Esophagus squamous epithelium (tissue), 4 donors: ENCODE measurements around the gene TTC24.
"Not testable (repeated sequence)": the region's sequence is repeated elsewhere in the genome, so short reads cannot be mapped to it uniquely, and the experiment has no call there.

ENCODE experiments used
- POLR2A ChIP-seq, 4 donors: fragments of 450-650 bp; IDR thresholded peaks; one replicate each; pipeline ENCODE4 v1.6.1; 2017; ENCODE audit warnings: antibody characterized with exemption in 4 of 4, mild to moderate bottlenecking in 4 of 4, moderate library complexity in 3 of 4
- TF ChIP-seq, protein P1 (sequence below), 6 experiments: fragments of 450-650 bp in 4 of 6; fragments of 200-600 bp in 2 of 6; sonication (generic) in 2 of 6; IDR thresholded peaks; one replicate each; pipeline ENCODE4 v1.5.1; 2016 to 2019; ENCODE audit warnings: antibody characterized with exemption in 6 of 6, mild to moderate bottlenecking in 4 of 6, moderate library complexity in 4 of 6

DNA sequence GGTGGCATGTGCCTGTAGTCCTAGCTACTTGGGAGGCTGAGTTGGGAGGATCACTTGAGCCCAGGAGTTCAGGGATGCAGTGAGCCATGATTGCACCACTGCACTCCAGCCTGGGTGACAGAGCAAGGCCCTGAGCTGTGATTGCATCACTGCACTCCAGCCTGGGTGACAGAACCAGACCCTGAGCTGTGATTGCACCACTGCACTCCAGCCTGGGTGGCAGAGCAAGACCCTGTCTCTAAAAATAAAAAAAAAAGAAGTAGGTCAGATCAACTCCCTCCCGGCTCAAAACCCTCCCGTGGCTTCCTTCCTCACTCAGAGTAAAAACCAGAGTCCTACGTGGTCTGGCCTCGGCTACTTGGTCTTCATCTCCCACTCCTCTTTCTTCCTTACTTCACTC, 26.6 kb upstream of the TTC24 start:
- TF ChIP-seq, protein P1, sequence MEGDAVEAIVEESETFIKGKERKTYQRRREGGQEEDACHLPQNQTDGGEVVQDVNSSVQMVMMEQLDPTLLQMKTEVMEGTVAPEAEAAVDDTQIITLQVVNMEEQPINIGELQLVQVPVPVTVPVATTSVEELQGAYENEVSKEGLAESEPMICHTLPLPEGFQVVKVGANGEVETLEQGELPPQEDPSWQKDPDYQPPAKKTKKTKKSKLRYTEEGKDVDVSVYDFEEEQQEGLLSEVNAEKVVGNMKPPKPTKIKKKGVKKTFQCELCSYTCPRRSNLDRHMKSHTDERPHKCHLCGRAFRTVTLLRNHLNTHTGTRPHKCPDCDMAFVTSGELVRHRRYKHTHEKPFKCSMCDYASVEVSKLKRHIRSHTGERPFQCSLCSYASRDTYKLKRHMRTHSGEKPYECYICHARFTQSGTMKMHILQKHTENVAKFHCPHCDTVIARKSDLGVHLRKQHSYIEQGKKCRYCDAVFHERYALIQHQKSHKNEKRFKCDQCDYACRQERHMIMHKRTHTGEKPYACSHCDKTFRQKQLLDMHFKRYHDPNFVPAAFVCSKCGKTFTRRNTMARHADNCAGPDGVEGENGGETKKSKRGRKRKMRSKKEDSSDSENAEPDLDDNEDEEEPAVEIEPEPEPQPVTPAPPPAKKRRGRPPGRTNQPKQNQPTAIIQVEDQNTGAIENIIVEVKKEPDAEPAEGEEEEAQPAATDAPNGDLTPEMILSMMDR (IDR thresholded peaks at IDR 0.05): not testable (repeated sequence)
- TF ChIP-seq POLR2A (IDR thresholded peaks at IDR 0.05): not testable (repeated sequence)
